Suprapubic skin (tissue), 4 donors: ENCODE results near the gene CERT1. TPM values are rescaled to one million over a fixed set of nuclear protein-coding genes. Genes with fewer than 3 reads are reported as not detected.

Experiments used
- DNase-seq, 2 donors: peaks; one replicate each; pipeline ENCODE4 v3.0.0-alpha.2; 2019; ENCODE audit warnings: low spot score in 2 of 2
- H3K27ac ChIP-seq: fragments of 200-600 bp; sonication (generic); one replicate; pipeline ENCODE4 v1.5.1; 2019
- H3K27me3 ChIP-seq: fragments of 200-600 bp; sonication (generic); one replicate; pipeline ENCODE4 v1.5.1; 2019
- H3K36me3 ChIP-seq: fragments of 200-600 bp; sonication (generic); one replicate; pipeline ENCODE4 v1.5.1; 2019
- H3K4me1 ChIP-seq: fragments of 200-600 bp; sonication (generic); one replicate; pipeline ENCODE4 v1.5.1; 2019
- H3K4me3 ChIP-seq: fragments of 200-600 bp; sonication (generic); one replicate; pipeline ENCODE4 v1.5.1; 2019; ENCODE audit warnings: mild to moderate bottlenecking
- H3K9me3 ChIP-seq: fragments of 200-600 bp; sonication (generic); one replicate; pipeline ENCODE4 v1.5.1; 2019
- EP300 ChIP-seq: sonication (generic); formaldehyde crosslinking; IDR thresholded peaks from one replicate; pipeline ENCODE4 v1.6.1; 2017; ENCODE audit warnings: antibody characterized with exemption
- POLR2A ChIP-seq, 2 donors: fragments of 450-650 bp; IDR thresholded peaks; one replicate each; pipeline ENCODE4 v1.6.1; 2017; ENCODE audit warnings: antibody characterized with exemption in 2 of 2, mild to moderate bottlenecking in 2 of 2, moderate library complexity in 2 of 2
- POLR2AphosphoS5 ChIP-seq, 3 donors: sonication (generic); formaldehyde crosslinking; IDR thresholded peaks; one replicate each; pipeline ENCODE4 v1.6.1; 2017; ENCODE audit warnings: antibody characterized with exemption in 3 of 3
- WGBS: methylation state at CpG from one replicate; pipeline ENCODE4 v1.1.5; 2018; 5-methylcytosine and 5-hydroxymethylcytosine counted together
- total RNA-seq, 4 donors: library from RNA; depleted of rRNA; stranded (reverse); fragments of >200 nt; gene quantifications; one replicate each; pipeline ENCODE4 v1.1.0, GENCODE V29; 2016
- TF ChIP-seq, protein P1 (sequence below), 2 donors: fragments of 200-600 bp in 1 of 2; fragments of 450-650 bp in 1 of 2; sonication (generic) in 1 of 2; IDR thresholded peaks; one replicate each; pipeline ENCODE4 v1.5.1; 2016 to 2019; ENCODE audit warnings: antibody characterized with exemption in 2 of 2, mild to moderate bottlenecking in 1 of 2, moderate library complexity in 1 of 2

CERT1 gene
- total RNA-seq, 4 donors from 2014 or later = 25.3 to 41.2 (median 32.4) TPM

DNA sequence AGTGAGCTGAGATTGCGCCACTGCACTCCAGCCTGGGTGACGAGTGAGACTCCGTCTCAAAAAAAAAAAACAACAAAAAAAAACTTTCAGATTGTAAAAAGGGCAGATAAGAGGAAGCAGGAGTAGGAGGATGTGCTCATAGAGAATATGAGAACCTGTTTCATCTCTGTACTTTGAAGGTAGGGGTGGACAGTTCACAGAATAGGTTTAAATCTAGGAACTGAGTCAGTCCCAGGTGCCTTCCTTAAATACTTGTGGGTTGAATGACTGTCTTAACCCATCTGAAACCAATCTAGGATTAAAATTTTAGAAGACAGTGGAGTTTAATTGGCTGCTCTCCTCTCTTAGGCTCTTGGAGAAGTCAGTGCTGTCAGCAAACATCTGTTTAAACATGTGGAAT is 12.6 kb upstream of the CERT1 start:
- Histone ChIP-seq H3K4me3 (no peak overlapping the region), H3K36me3 (peaks cover 3% of the 10 kb centered on the region), H3K9me3 (no peaks in the 10 kb centered on the region), H3K4me1 (peaks cover 11% of the 10 kb centered on the region), H3K27ac (no peak overlapping the region), H3K27me3 (no peaks in the 10 kb centered on the region)
- TF ChIP-seq EP300 = no peak
- 73% methylated on average over 3 of the region's 3 CpGs for WGBS
- no peak for DNase-seq

DNA sequence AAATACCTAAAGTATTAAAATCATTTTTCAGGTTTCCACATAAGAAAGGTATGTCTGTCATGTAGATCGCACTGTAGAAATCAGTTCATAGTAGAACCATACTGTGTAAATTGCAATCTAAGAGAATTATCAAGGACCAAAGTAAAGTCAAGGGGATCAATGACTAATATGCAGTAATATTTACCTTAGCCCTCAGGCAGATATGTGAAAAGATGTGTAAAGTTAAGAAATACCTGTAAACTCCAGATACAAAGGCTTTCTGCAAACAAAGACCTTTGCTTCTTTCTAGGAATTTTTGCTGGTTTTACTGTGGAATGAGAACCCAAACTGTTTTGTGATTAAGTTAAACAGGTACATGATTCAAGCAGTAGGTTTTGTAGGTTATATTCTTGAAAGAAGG is 11.8 kb upstream of the CERT1 start:
- Histone ChIP-seq H3K4me1 (peaks cover 11% of the 10 kb centered on the region), H3K9me3 (no peaks in the 10 kb centered on the region), H3K27ac (no peak overlapping the region), H3K4me3 (no peak overlapping the region), H3K36me3 (peaks cover 3% of the 10 kb centered on the region), H3K27me3 (no peaks in the 10 kb centered on the region)
- TF ChIP-seq, protein P1, sequence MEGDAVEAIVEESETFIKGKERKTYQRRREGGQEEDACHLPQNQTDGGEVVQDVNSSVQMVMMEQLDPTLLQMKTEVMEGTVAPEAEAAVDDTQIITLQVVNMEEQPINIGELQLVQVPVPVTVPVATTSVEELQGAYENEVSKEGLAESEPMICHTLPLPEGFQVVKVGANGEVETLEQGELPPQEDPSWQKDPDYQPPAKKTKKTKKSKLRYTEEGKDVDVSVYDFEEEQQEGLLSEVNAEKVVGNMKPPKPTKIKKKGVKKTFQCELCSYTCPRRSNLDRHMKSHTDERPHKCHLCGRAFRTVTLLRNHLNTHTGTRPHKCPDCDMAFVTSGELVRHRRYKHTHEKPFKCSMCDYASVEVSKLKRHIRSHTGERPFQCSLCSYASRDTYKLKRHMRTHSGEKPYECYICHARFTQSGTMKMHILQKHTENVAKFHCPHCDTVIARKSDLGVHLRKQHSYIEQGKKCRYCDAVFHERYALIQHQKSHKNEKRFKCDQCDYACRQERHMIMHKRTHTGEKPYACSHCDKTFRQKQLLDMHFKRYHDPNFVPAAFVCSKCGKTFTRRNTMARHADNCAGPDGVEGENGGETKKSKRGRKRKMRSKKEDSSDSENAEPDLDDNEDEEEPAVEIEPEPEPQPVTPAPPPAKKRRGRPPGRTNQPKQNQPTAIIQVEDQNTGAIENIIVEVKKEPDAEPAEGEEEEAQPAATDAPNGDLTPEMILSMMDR (IDR thresholded peaks at IDR 0.05) = no peak
- no peak for TF ChIP-seq POLR2A (IDR thresholded peaks at IDR 0.05)
- no peak for DNase-seq
- WGBS = 100% methylated on average over 1 of the region's 1 CpG

- no peak for TF ChIP-seq POLR2A (IDR thresholded peaks at IDR 0.05)
- TF ChIP-seq EP300 = no peak
- no peak for TF ChIP-seq POLR2AphosphoS5 (IDR thresholded peaks at IDR 0.05)
- TF ChIP-seq, protein P1 (IDR thresholded peaks at IDR 0.05) = no peak
Measured at GRCh38 chr5:75522542-75522941, 11.1 kb upstream of the CERT1 start.

GRCh38 chr5:75522025-75522424 is 10.6 kb upstream of the CERT1 start:
- Histone ChIP-seq H3K4me3 (no peak overlapping the region), H3K9me3 (no peaks in the 10 kb centered on the region), H3K4me1 (peaks cover 11% of the 10 kb centered on the region), H3K27me3 (no peaks in the 10 kb centered on the region), H3K36me3 (peaks cover 3% of the 10 kb centered on the region), H3K27ac (no peak overlapping the region)
- no peak for DNase-seq
- TF ChIP-seq EP300 = no peak
- no peak for TF ChIP-seq POLR2A (IDR thresholded peaks at IDR 0.05)
- no peak for TF ChIP-seq POLR2AphosphoS5 (IDR thresholded peaks at IDR 0.05)
- TF ChIP-seq, protein P1 (IDR thresholded peaks at IDR 0.05) = no peak

More at GRCh38 chr5:75522542-75522941, 11.1 kb upstream of the CERT1 start:
- 98% methylated on average over 1 of the region's 1 CpG for WGBS
- Histone ChIP-seq H3K27me3 (no peaks in the 10 kb centered on the region), H3K27ac (no peak overlapping the region), H3K4me1 (peaks cover 11% of the 10 kb centered on the region), H3K9me3 (no peaks in the 10 kb centered on the region), H3K4me3 (no peak overlapping the region), H3K36me3 (peaks cover 3% of the 10 kb centered on the region)
- DNase-seq = no peak

GRCh38 chr5:75521195-75521594 is 9.8 kb upstream of the CERT1 start:
- Histone ChIP-seq H3K4me3 (no peak overlapping the region), H3K27me3 (no peaks in the 10 kb centered on the region), H3K36me3 (peaks cover 3% of the 10 kb centered on the region), H3K9me3 (no peaks in the 10 kb centered on the region), H3K27ac (no peak overlapping the region), H3K4me1 (peaks cover 11% of the 10 kb centered on the region)
- WGBS = 93% methylated on average over 2 of the region's 2 CpGs
- DNase-seq = no peak
- no peak for TF ChIP-seq EP300
- TF ChIP-seq POLR2A (IDR thresholded peaks at IDR 0.05) = no peak

GRCh38 chr5:75519761-75520160 is 8.3 kb upstream of the CERT1 start:
- 80% methylated on average over 1 of the region's 1 CpG for WGBS
- Histone ChIP-seq H3K27ac (no peak overlapping the region), H3K36me3 (peaks cover 3% of the 10 kb centered on the region), H3K4me3 (no peak overlapping the region), H3K4me1 (peaks cover 8% of the 10 kb centered on the region), H3K27me3 (no peaks in the 10 kb centered on the region), H3K9me3 (no peaks in the 10 kb centered on the region)
- no peak for DNase-seq
- TF ChIP-seq POLR2AphosphoS5 (IDR thresholded peaks at IDR 0.05) (no peak), EP300 (no peak), POLR2A (IDR thresholded peaks at IDR 0.05) (no peak)
- TF ChIP-seq, protein P1 (IDR thresholded peaks at IDR 0.05) = no peak
